ENCODE measurements around the gene SF3B6.

SF3B6 gene

GRCh38 chr2:24058564-24059271, 17.4 kb downstream of the SF3B6 start:
- ATAC-seq (replicated peaks; ENCODE audit: extremely low read depth, poor library complexity, severe bottlenecking) = no peak
- Mint-ChIP-seq H3K27ac (ENCODE audit: low read depth) (no peak overlapping the region), H3K36me3 (ENCODE audit: insufficient read depth) (no peaks in the 10 kb centered on the region), H3K4me1 (no peaks in the 10 kb centered on the region), H3K9me3 (no peaks in the 10 kb centered on the region), H3K27me3 (no peaks in the 10 kb centered on the region), H3K4me3 (no peak overlapping the region)
- DNase-seq (ENCODE audit: low spot score in 2 of 2) = no peak

GRCh38 chr2:24055750-24056149, 20.4 kb downstream of the SF3B6 start:
- ATAC-seq (replicated peaks; ENCODE audit: extremely low read depth, poor library complexity, severe bottlenecking) = no peak

GRCh38 chr2:24054366-24055010, 21.6 kb downstream of the SF3B6 start:
- no peak for ATAC-seq (replicated peaks; ENCODE audit: extremely low read depth, poor library complexity, severe bottlenecking)
- H3K36me3 Mint-ChIP-seq (ENCODE audit: insufficient read depth) = no peaks in the 10 kb centered on the region

More at GRCh38 chr2:24055750-24056149, 20.4 kb downstream of the SF3B6 start:
- H3K27me3 Mint-ChIP-seq = no peaks in the 10 kb centered on the region
- no peak overlapping the region for H3K4me3 Mint-ChIP-seq
- no peaks in the 10 kb centered on the region for H3K36me3 Mint-ChIP-seq (ENCODE audit: insufficient read depth)
- no peak overlapping the region for H3K27ac Mint-ChIP-seq (ENCODE audit: low read depth)
- H3K4me1 Mint-ChIP-seq = no peaks in the 10 kb centered on the region
- no peaks in the 10 kb centered on the region for H3K9me3 Mint-ChIP-seq
- no peak for DNase-seq (ENCODE audit: low spot score in 2 of 2)

GRCh38 chr2:24052951-24053350, 23.2 kb downstream of the SF3B6 start:
- Mint-ChIP-seq H3K4me1 (peaks cover 6% of the 10 kb centered on the region), H3K4me3 (no peak overlapping the region), H3K36me3 (ENCODE audit: insufficient read depth) (no peaks in the 10 kb centered on the region), H3K9me3 (no peaks in the 10 kb centered on the region), H3K27me3 (no peaks in the 10 kb centered on the region), H3K27ac (ENCODE audit: low read depth) (no peak overlapping the region)
- DNase-seq (ENCODE audit: low spot score in 2 of 2) (no peak), ATAC-seq (replicated peaks; ENCODE audit: extremely low read depth, poor library complexity, severe bottlenecking) (no peak)

More at GRCh38 chr2:24054366-24055010, 21.6 kb downstream of the SF3B6 start:
- H3K9me3 Mint-ChIP-seq = no peaks in the 10 kb centered on the region
- H3K27ac Mint-ChIP-seq (ENCODE audit: low read depth) = no peak overlapping the region
- no peaks in the 10 kb centered on the region for H3K27me3 Mint-ChIP-seq
- no peak overlapping the region for H3K4me3 Mint-ChIP-seq
- no peak for DNase-seq (ENCODE audit: low spot score in 2 of 2)
- H3K4me1 Mint-ChIP-seq = peaks cover 1% of the 10 kb centered on the region

DNA sequence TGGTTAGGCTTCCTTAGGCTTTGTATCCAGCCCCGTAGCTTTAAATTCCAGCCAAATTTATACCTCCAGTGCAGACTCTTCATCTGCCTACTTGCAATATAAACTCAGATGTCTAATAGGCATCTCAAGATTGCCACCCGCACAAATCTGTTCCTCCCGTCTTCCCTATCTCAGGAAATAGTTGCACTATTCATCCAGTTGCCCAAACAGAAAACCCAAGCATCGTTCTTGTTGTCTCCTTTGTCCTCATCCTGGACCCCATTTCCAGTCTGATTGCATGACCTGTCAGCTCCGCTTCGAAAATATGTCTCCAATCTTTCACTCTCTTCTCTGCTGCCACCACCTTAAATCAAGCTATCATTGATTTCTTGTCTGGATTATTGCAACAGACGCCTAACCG, 24.3 kb downstream of the SF3B6 start:
- ATAC-seq (replicated peaks; ENCODE audit: extremely low read depth, poor library complexity, severe bottlenecking) (no peak), DNase-seq (ENCODE audit: low spot score in 2 of 2) (no peak)
- Mint-ChIP-seq H3K36me3 (ENCODE audit: insufficient read depth) (peaks cover 7% of the 10 kb centered on the region), H3K4me3 (no peak overlapping the region), H3K4me1 (peaks cover 17% of the 10 kb centered on the region), H3K9me3 (no peaks in the 10 kb centered on the region), H3K27ac (ENCODE audit: low read depth) (no peak overlapping the region), H3K27me3 (no peaks in the 10 kb centered on the region)

- Mint-ChIP-seq H3K27me3 (no peaks in the 10 kb centered on the region), H3K27ac (ENCODE audit: low read depth) (no peak overlapping the region), H3K4me3 (no peak overlapping the region), H3K9me3 (no peaks in the 10 kb centered on the region), H3K4me1 (peaks cover 26% of the 10 kb centered on the region), H3K36me3 (ENCODE audit: insufficient read depth) (peaks cover 8% of the 10 kb centered on the region)
- DNase-seq (ENCODE audit: low spot score in 2 of 2) = no peak
- no peak for ATAC-seq (replicated peaks; ENCODE audit: extremely low read depth, poor library complexity, severe bottlenecking)
Observed at GRCh38 chr2:24050041-24050979, 25.8 kb downstream of the SF3B6 start.

DNA sequence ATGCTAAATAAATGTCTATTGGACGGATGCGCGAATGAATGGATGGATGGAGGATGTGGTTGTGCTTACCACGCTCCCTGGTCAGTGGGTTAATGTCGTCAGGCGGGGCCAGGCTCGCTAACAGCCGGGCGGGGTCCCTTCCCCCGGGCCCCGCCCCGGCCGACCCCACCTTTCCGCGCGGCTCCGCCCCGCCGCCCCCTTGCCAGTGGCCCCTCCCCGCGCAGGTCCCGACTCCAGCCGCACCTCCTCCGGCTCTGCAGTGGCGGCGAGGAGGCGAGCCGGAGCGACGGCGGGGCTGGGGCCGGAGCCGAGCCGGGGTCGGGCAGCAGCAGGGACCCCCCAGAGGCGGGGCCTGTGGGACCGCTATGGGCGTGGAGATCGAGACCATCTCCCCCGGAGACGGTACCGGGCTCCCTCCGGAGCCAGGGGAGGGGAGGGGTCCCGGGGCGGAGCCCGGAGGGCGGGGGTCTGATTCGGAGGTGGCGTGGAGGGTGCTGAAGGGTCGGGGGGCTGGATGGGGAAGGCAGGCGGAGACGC, 26.6 kb downstream of the SF3B6 start, which contains the start of gene FKBP1B:
Gene FKBP1B (plus strand): TSS at position 257 of the 537 bp plus-strand sequence. CDS start 109 bp downstream, at position 366.
- H3K4me3 Mint-ChIP-seq = no peak within 1 kb of the TSS
- H3K27me3 Mint-ChIP-seq = no peaks in the 10 kb centered on the region
- DNase-seq (ENCODE audit: low spot score in 2 of 2) = peak in 1 of 2 donors; percentile 25
- no peak within 1 kb of the TSS for H3K27ac Mint-ChIP-seq (ENCODE audit: low read depth)
- peaks cover 33% of the 10 kb centered on the region for H3K4me1 Mint-ChIP-seq
- peaks cover 8% of the 10 kb centered on the region for H3K36me3 Mint-ChIP-seq (ENCODE audit: insufficient read depth)
- ATAC-seq (replicated peaks; ENCODE audit: extremely low read depth, poor library complexity, severe bottlenecking) = no peak
- H3K9me3 Mint-ChIP-seq = no peaks in the 10 kb centered on the region

DNA sequence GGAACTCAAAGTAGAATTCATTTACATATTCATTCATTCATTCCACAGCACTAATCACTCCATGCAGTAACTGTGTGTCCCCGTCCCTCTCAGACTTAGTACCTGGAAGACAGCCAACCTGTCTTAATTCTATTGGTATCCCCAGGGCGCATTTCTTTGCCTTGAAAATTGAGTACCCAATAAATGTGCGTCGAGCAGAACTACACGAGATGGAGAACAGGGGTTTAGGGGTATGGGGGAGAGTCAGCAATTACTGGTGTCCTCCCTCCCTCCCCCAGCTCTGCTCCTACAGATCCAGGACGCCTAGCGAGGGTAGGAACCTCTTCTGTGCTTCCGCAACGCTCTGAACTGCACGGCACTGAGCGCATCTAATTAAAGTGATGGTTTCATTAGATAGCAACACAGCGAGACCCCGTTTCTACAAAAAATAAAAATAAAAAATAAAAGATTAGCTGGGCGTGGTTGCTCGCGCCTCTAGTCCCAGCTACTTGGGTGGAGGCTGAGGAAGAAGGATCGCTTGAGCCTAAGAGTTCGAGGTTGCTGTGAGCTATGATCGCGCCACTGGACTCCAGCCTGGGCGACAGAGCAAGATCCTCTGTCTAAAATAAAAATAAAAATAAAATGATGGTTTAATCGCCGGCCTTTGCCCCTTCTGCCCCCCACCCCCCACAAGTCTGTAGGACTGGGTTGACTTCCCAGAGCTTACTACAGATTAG, 27.2 kb downstream of the SF3B6 start:
- H3K27ac Mint-ChIP-seq (ENCODE audit: low read depth) = no peak overlapping the region

DNA sequence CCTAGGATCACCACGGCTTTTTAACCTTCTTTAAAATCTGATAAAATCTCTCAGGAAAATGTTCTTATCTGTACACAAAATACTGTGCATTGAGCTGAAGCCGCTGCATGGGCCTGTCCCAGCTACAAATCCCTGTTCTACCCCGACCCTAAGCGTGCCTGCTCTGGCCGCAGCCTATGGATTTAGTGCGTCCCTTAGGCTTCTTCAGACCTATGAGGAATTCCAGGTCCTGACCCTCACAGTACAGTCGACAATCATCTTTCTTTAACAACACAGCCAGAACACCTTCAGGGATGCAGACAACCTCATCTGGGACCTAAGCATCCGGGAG, 28.5 kb downstream of the SF3B6 start:
- ATAC-seq (replicated peaks; ENCODE audit: extremely low read depth, poor library complexity, severe bottlenecking) (no peak), DNase-seq (ENCODE audit: low spot score in 2 of 2) (no peak)
- H3K27me3 Mint-ChIP-seq = no peaks in the 10 kb centered on the region
- no peaks in the 10 kb centered on the region for H3K9me3 Mint-ChIP-seq
- peaks cover 10% of the 10 kb centered on the region for H3K36me3 Mint-ChIP-seq (ENCODE audit: insufficient read depth)
- H3K4me3 Mint-ChIP-seq = peak overlapping the region; percentile 95
- peaks cover 39% of the 10 kb centered on the region for H3K4me1 Mint-ChIP-seq
- H3K27ac Mint-ChIP-seq (ENCODE audit: low read depth) = peak overlapping the region; percentile 92

More for the DNA sequence above, 27.2 kb downstream of the SF3B6 start:
- DNase-seq (ENCODE audit: low spot score in 2 of 2) (no peak), ATAC-seq (replicated peaks; ENCODE audit: extremely low read depth, poor library complexity, severe bottlenecking) (no peak)
- peaks cover 33% of the 10 kb centered on the region for H3K4me1 Mint-ChIP-seq
- H3K9me3 Mint-ChIP-seq = no peaks in the 10 kb centered on the region
- H3K27me3 Mint-ChIP-seq = no peaks in the 10 kb centered on the region
- H3K36me3 Mint-ChIP-seq (ENCODE audit: insufficient read depth) = peaks cover 8% of the 10 kb centered on the region
- no peak overlapping the region for H3K4me3 Mint-ChIP-seq

GRCh38 chr2:24046930-24047702, 29.0 kb downstream of the SF3B6 start, which contains the start of gene WDCP:
Gene WDCP (minus strand): TSS chr2:24047391. CDS start chr2:24039494, 7,897 bp downstream.
- H3K4me1 Mint-ChIP-seq = peaks cover 39% of the 10 kb centered on the region
- H3K9me3 Mint-ChIP-seq = no peaks in the 10 kb centered on the region
- H3K27me3 Mint-ChIP-seq = no peaks in the 10 kb centered on the region
- ATAC-seq (replicated peaks; ENCODE audit: extremely low read depth, poor library complexity, severe bottlenecking) = peak; percentile 100
- peak; percentile 79 to 86 for DNase-seq (ENCODE audit: low spot score in 2 of 2)
- H3K36me3 Mint-ChIP-seq (ENCODE audit: insufficient read depth) = peaks cover 10% of the 10 kb centered on the region
- peak within 1 kb of the TSS; percentile 92 for H3K27ac Mint-ChIP-seq (ENCODE audit: low read depth)
- H3K4me3 Mint-ChIP-seq = peak within 1 kb of the TSS; percentile 95

GRCh38 chr2:24046599-24046929, 29.6 kb downstream of the SF3B6 start:
- peaks cover 10% of the 10 kb centered on the region for H3K36me3 Mint-ChIP-seq (ENCODE audit: insufficient read depth)
- H3K27ac Mint-ChIP-seq (ENCODE audit: low read depth) = peak overlapping the region; percentile 92
- H3K4me1 Mint-ChIP-seq = peaks cover 39% of the 10 kb centered on the region

More at GRCh38 chr2:24046599-24046929, 29.6 kb downstream of the SF3B6 start:
- ATAC-seq (replicated peaks; ENCODE audit: extremely low read depth, poor library complexity, severe bottlenecking) = no peak
- Mint-ChIP-seq H3K27me3 (no peaks in the 10 kb centered on the region), H3K4me3 (peak overlapping the region; percentile 95), H3K9me3 (no peaks in the 10 kb centered on the region)
- DNase-seq (ENCODE audit: low spot score in 2 of 2) = no peak
